ENCODE measurements around the gene PDE4D.
"Not testable (repeated sequence)": the region's sequence is repeated elsewhere in the genome, so short reads cannot be mapped to it uniquely, and the experiment has no call there.

PDE4D gene

DNA sequence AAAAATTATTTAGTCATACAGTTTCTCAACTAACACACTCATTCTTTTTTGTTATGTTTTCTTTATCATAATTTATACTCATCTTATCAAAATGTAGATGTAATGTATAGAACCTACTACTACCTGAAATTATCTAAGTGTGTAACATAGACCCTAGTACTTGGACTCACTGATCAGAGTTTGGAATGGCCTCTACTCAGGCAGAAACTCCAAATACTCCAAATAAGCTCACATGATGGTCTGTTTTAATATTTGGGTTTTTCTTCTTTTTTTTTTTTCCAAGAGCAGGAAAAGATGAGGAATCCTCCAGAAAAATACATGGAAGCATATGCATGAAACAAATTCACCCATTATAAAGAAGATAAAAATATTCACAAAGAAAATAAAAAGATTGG lies 126.3 kb downstream of the PDE4D start:
- no peak for DNase-seq

DNA sequence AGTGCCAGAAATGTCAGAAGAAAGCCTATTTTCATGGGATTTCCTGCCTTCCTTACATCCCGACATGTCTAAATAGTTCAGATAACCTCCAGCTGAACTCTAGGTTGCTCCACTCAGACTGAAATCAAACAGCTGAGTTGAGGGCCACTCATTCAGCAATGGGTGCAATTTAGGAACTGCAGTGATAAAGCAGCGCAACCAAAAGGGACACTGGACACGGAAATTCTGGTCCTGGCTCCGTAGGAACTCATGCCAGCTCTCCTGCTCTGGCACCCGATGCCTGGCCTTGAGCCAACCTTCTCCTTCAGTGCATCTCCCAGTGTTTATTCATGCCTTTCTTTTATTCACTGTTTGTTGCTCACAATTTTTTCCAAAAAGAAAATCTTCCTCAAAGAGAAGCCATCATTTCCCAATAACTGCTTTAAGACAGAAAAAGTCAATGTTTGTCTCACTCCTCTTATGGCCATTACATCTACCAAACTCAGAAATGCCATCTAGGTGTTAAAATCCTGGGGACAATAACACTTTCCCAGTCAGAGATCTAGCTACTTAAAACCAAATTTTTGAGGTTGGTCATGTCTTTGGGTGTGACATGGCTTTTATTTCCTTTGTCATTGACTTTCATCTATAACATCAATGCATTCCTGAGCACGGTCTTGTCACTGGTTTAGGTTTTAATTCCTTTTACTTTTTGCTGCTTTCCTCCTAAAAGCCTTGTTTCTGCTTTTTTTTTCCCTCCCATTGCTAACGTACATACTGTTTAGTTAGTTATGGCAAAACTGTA lies 126.9 kb downstream of the PDE4D start:
- no peak for DNase-seq

DNA sequence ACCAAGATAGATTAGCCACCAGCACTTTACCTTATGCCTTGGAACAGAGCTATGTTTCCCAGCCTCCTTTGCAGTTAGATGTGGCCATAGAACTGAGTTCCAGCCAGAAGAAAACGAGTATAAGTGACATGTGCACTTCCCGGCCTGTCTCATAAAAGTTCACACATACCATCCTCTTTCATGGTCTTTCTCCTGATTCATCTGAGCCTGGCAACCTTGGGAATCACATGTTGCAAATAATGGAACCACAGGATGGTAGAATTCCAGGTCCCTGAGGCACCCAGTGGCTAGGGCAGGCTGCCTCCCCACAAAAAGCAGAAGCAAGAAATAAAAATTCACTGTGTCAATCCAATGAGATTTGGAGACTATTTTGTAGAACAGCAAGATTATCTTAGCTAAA lies 128.1 kb downstream of the PDE4D start:
- no peak for DNase-seq

DNA sequence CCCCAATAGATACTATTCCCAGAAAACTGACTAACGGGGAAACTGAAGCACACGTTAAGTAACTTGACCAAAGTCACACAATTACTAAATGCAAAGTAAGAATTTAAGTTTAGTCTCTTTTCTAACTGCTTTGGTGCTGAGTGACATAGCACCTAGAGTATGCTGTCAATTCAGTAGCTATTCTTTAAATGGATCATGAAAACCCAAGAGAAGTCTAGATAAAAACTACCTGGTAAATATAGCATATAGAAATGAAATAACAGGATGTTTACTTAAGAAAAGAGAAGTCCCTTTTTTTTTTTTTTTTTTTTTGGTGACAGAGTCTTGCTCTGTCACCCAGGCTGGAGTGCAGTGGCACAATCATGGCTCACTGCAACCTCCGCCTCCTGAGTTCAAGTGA lies 129.2 kb downstream of the PDE4D start:
- no peak for DNase-seq

DNA sequence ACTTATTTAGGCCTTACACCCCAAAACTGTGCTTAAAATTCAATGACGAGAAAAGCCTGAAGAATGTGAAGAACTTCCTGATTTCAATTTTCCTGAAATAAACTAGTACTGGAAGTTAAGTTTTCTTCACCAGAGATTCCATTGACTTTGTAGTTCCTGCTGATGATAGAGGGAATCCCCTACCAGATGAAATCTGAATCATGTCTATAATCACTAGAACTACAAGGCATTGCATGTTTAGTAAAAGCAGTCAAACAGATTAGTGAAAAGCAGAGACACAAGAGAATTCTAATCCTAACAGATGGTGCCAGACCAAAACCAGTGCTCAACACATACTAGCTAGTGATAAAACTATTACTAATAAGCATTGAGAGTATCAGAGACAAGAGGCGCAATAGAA lies 130.0 kb downstream of the PDE4D start:
- no peak for DNase-seq

DNA sequence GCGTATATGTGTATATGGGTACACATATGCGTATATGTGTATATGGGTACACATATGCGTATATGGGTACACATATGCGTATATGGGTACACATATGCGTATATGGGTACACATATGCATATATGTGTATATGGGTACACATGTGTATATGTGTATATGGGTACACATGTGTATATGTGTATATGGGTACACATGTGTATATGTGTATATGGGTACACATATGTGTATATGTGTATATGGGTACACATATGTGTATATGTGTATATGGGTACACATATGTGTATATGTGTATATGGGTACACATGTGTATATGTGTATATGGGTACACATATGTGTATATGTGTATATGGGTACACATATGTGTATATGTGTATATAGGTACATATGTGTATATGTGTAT lies 131.3 kb downstream of the PDE4D start:
- DNase-seq: not testable (repeated sequence)

DNA sequence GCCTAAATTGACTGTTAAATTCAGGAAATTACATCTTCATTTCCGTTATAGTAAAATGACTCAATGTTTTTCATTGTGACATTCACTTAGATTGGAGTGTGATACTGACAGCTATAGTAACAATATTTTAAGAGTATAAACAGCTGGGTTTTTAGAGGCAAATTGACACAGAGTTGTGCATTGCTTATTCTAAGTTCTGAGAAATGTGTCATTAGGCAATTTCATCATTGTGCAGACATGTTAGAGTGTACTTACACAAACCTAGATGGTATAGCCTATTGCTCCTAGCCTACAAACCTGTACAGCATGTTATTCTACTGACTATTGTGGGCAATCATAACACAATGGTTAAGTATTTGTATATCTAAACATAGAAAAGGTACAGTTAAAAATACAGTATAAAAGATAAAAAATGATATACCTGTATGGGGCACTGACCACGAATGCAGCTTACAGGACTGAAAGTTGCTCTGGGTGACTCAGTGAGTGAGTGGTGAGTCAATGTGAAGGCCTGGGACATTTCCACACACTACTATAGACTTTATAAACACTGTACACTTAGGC lies 132.7 kb downstream of the PDE4D start:
- DNase-seq: no peak

DNA sequence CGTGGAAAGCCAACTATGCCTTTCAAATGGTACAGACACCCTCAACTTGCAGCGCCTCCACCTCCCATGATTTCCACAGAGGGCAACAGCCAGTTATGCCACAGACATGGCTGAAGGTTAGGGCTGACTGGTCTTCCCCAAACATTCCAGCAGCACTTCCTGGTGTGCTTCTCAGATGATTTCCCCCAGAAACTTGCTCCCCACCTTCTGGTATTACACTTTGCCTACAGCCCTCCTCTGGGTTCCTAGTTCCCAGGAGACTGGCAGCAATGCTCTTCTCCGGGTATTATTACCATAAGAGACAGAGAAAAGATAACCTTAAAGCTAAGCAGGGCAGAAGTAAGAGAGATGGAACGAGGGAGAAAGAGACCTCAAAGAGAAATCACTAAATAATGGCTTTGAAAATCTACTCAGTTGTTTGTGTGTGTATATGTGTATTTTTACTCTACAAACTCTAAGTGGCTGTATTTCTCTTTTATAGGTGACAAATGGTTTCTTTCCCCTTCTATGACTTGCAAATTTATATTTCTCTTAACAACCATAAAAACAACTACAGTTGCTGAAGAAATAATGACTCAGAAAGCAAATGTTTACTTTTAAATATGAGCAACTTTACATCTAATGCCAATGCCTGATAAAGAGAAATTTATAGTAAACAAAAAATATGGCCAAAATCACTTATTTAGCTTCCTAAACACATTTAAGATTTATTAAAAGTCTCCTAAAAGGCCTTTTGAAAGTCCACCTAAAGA lies 133.8 kb downstream of the PDE4D start:
- no peak for DNase-seq

DNA sequence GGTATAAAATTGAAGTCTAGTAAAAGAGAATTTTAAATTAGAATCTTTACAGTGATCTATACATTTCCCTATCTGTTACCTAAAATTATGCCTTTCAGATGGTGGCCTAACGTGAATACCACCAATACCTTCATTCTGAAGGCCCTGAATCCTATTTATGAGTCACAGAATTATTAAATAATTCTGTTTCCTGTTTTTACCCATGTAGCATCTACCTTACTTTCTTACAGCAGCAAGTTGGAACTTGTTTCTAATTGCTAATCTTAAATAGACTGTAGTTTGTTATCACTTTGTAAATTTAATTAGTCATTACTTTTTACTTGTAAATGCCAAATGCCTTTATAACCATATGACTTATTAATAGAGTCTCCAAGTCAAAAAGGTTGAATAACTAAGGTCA lies 135.0 kb downstream of the PDE4D start:
- no peak for DNase-seq

DNA sequence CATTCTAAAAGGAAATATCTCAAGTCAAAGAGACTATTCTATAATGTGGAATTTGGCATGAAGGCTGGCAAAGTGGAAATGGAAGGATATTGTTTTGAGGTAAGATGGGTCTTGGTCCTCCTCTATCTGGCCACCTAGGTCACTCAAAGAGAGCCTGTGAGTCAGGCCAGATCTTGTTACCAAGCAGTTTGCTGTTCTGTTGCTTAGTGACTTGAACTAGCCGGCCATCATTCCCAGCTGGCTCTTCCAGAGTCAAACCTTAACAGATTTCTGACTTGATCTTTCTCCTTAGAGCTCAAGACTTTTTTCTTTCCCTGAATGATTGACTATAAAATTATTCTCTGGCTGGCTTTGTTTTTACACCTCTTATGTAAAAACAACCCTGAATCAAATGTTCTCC lies 136.1 kb downstream of the PDE4D start:
- no peak for DNase-seq

DNA sequence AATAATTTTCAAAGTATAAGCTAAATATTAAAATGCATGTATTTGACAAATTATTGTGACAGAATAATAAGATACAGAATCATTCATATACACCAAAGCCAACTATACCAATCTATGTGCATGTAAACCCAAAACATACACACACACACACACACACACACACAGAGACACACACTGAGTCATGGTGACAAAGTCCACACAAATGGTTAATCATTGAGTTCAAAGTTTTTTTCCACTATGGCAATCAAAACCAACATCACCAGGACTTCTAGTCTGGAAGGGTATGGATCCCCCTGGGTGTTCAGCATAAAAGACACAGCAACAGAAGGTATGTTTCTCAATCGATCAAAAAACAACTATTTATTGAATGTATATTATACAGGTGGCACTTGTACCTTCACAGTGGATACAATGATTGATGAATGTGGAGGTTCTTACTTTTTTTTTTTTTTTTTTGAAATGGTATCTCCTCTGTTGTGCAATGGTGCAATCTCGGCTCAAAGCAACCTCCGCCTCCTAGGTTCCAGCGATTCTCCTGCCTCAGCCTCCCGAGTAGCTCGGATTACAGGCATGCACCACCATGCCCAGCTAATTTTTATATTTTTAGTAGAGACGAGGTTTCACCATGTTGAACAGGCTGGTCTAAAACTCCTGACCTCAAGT lies 137.0 kb downstream of the PDE4D start:
- no peak for DNase-seq

DNA sequence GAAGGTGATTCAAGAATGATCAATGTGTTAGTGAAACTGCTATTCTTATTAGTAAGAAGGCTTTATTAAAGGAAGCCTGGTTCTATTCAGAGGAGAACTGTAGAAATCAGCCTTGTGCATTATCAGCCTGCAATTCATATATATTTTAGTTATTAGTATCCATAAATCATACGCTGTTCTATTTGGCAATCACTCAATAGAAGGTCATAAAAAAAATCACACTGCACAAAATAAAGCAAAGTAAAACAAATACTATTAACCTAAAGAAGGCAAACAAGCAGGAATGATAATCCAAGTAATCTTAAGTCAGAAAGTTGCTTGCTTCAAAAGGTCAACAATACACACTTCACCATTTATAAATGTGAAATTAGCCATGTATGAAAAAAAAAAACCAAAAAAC lies 138.1 kb downstream of the PDE4D start:
- no peak for DNase-seq

DNA sequence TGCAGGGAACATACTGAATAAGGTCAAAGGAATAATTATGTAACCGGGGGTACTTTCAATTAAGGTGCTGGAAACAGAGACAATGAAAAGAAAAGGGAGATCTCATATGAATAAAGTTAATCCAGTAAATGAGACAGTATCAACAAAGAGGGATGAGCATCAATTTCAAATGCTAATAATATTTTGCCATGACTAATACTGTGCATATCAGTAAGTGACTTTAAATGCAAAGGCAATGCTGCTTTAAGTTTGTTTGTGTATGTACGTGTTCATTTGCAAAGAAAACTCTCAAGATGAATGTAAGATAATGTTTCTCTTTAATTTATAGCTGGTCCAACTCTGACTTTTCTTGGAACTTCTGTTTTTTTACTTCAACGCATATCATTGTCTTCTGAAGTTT lies 139.9 kb downstream of the PDE4D start:
- DNase-seq: no peak

DNA sequence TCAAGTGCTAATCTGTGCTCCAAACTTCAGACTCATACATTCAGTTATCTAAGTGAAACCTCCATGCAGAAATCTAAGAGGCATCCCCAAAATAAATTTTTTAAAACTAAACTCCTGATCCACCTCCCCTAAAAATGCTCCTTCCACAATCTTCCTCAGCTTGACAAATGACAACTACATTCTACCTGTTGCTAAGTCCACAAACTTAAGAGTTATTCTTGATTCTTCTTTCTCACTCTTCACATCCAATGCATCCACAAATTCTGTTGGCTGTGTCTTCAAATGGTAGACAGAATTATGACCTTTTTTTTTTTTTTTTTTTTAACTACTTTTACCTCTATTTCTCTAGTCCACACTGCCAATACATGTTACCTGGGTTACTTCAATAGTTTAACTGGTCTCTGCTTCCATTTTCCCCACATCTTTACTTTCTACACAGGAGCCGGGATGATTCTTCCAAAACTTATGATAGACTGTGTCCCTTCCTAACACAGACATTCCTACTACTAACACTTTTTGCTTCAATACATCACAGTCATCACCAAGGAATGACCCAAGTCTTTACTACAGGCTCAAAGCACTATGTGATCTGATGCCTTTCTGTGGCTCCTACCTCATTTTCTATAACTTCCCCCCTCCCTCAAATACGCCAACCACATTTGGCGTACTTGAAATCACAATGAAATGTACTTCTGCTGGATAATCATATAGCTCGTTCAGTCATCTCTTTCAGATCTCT lies 143.6 kb downstream of the PDE4D start:
- DNase-seq: no peak

DNA sequence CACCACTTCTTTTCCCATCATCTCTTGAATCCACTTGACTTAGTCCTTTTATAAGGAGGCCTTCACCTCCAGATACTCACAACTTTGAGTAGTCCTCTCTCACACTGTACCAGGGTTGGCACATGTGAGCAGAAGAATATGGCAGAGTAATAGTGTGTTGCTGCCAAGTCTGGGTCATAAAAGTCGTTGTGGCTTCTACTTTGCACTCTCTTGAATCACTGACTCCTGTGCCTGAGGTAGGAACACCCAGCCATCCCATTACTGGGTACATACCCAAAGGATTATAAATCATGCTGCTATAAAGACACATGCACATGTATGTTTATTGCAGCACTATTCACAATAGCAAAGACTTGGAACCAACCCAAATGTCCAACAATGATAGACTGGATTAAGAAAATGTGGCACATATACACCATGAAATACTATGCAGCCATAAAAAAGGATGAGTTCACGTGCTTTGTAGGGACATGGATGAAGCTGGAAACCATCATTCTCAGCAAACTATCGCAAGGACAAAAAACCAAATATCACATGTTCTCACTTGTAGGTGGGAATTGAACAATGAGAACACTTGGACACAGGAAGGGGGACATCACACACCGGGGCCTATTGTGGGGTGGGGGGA lies 145.4 kb downstream of the PDE4D start:
- DNase-seq: not testable (repeated sequence)

DNA sequence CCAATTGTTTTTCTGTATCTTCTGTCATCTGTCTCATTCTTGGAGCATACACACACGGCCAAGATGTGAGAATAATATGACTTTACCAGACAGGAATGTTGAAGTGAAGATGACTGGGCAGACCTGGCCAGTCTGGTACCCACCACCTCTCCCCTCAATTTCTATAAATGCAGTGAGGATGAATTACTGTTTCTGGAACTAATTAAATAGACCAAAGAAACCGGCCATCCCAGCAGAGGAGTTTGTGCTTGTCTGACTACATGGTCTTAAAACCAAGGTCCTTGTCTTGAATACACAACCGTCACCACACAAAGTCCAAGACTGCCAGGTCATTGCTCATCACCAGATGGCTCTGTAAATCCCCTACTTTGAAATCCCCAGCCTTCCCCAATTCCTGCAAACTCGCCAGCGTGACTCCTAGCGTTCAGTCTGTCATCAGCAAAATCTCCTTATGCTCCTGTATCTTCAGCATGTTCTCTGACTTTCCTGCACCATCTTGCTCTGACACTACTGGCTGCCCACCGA lies 147.2 kb downstream of the PDE4D start:
- DNase-seq: no peak

DNA sequence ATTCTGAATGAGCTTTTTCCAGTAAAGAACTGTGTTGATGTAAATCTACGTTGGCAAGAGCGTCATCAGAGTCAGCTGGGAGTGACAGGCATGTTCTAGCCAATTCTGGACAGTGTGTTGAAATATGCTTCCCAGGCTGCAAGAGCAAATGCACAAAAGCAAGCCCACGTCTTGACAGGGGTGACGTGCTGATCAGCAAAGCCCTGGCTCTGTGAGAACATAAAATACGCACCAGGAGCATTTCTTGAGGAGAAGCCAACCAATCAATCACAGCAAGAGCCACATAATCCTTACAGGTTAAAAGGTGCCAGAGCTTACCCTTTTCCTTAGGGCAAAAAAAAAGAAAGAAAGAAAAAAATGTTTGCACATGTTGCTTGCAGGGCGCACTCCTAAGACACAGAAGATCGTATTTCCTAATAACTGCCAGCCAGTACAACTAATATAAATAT lies 148.1 kb downstream of the PDE4D start:
- DNase-seq: no peak

DNA sequence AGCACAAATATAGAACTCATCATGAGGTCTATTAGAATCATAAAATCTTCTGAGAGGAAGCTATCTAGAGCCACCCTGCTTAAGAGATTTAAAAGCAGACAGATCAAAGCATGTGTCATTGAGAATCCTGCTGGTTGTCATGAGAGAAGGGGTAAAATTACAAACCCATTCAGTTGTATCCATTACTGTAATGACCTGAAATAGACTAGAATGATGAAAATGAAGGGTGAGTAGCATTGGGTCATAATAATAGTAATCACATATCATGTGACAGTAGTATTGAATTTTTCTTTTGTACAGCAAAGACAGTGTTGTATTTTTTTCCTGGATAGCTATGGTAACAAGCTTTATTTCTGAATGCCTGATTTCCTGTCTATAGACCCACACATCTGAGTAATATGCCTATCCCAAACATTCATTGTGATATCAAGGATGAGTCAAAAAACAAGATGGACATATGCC lies 149.0 kb downstream of the PDE4D start:
- no peak for DNase-seq

DNA sequence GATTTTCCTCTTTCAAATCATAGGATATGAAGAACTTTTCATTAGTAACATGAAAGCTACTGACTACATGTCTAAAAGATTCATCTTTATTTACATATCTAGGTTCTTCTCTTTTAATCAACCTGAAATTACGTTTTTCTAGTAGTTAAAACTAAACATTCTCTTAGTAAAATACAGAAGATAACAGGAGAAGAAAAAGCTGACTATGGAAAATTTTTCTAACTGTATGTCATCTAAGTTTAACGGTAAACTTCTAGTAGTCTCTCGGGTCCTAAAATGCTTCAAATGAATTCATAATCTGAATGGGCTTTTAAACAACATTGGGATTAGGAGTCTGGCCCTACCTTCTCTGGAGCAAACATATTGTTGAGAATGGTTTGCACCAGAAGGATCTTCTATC lies 151.9 kb downstream of the PDE4D start:
- no peak for DNase-seq

DNA sequence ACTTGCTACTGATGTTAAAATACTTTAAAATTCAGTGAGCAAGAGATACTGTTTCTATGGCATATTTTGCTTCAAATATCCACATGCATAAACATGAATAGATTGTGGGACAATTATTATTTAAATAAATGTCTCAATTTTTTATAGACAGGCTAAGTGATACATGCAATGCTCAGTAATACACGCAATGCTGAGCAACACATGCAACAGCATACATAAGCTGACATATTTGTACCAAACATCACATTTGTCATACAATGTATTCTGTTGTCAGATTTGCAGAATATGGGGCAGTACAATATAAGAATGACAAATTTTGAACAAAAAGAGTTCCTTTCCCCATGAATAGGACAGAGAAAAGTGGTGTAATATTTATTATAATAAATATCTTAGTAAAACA lies 155.5 kb downstream of the PDE4D start:
- DNase-seq: no peak

DNA sequence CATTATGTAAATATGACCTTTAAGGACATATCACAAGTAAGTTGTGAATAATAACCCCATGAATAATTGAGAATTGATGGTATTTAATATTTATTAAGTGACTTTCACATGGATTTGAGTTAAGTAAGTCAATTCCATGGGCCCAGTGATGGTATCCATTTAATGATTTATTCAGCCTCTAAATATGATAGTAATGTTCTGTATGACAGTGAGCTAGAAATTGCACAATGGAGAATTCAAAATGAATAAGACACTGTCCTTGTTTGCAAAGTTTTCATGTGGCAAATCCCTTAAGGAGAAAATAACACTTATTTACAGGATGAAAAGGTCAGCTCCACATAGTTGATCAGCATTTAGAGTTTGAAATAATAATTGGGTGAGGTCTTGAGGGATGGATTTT lies 160.7 kb downstream of the PDE4D start:
- DNase-seq: no peak

DNA sequence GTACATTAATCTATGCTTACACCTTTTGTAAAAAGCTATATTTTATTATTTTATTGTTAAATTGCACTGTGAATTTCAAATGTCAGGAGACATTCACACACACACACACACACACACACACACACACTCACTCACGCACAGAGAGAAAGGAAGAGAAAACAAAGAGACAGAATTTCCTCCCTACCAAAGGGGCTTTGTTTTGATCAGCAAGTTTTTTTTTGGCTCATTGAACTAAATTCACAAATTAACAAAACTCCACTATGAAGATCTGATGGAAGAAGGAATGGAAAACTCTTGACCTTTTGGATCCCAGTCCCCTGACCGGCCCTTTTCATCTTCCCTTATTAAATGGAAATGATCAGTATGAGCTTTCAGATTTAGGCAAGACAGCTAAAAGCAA lies 161.2 kb downstream of the PDE4D start:
- DNase-seq: no peak

All from RPMI8226 (cell line).